Adrenal gland (tissue), 5 donors: ENCODE measurements around the gene HENMT1.

Experiments used
- CTCF ChIP-seq, 6 experiments: fragments of 450-650 bp in 4 of 6; fragments of 200-600 bp in 2 of 6; sonication (generic) in 1 of 6; IDR thresholded peaks; 1 replicate in 5 of 6; 2 replicates in 1 of 6; pipeline versions ENCODE4 v1.5.1 to v1.8.0; 2016 to 2021; ENCODE audit warnings: antibody characterized with exemption in 6 of 6, mild to moderate bottlenecking in 2 of 6, moderate library complexity in 1 of 6
- POLR2A ChIP-seq, 2 donors: fragments of 450-650 bp; IDR thresholded peaks; one replicate each; pipeline ENCODE4 v1.6.1; 2017; ENCODE audit warnings: antibody characterized with exemption in 2 of 2, mild to moderate bottlenecking in 2 of 2, moderate library complexity in 1 of 2
- donor health status: DM: no; HTN: no; CAD: no.

DNA sequence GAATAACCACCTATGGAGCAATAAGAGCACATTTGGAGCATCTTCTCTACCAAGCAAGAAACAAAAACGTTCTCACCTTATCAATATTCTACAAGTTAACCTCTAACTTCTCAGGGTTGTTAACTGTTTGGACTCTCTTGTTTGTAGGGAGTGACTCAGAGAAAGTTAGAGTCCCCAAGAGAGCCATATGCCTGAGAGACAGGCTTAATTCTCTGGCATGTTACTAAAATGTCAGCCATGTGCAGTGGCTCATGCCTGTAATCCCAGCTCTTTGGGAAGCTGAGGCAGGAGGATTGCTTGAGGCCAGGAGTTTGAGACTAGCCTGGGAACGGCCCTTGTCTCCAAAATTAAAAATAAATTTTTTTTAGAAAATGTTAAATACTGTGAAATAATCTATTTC is 4.2 kb upstream of the HENMT1 start:
- TF ChIP-seq CTCF (IDR thresholded peaks at IDR 0.05) (no peak), POLR2A (IDR thresholded peaks at IDR 0.05) (no peak)
